K562 (cell line): ENCODE measurements around the gene DNAJC12. TPM values are rescaled to one million over a fixed set of nuclear protein-coding genes. Genes with fewer than 3 reads are reported as not detected.

ENCODE experiments used
- BCL6 ChIP-seq: fragments of 250-450 bp; sonication (Bioruptor Pico); IDR thresholded peaks from 2 replicates; pipeline ENCODE4 v1.4.0; 2020
- BHLHE40 ChIP-seq: IDR thresholded peaks from 2 replicates; pipeline ENCODE4 v1.6.1; 2011; ENCODE audit warnings: low read length, improper control_type of control experiment
- CBX3 ChIP-seq, 2 experiments: IDR thresholded peaks; 1 replicate in 1 of 2; 2 replicates in 1 of 2; pipeline ENCODE4 v1.6.1; 2012; ENCODE audit warnings: inconsistent platforms in 2 of 2, low read length in 2 of 2, borderline replicate concordance in 1 of 2, control low read depth in 1 of 2
- DNMT1 ChIP-seq: fragments of 450-650 bp; IDR thresholded peaks from 2 replicates; pipeline ENCODE4 v1.6.1; 2016; ENCODE audit warnings: antibody characterized with exemption, mild to moderate bottlenecking
- GATA2 ChIP-seq: sonication (generic); formaldehyde crosslinking; IDR thresholded peaks from 2 replicates; pipeline ENCODE4 v1.4.0; 2020; ENCODE audit warnings: mild to moderate bottlenecking, missing genetic modification reagents
- NBN ChIP-seq: fragments of 450-650 bp; IDR thresholded peaks from 2 replicates; pipeline ENCODE4 v1.6.1; 2016; ENCODE audit warnings: low read depth, mild to moderate bottlenecking
- STAG1 ChIP-seq: sonication (generic); formaldehyde crosslinking; IDR thresholded peaks from 2 replicates; pipeline ENCODE4 v1.5.0; 2020; ENCODE audit warnings: missing genetic modification reagents, borderline replicate concordance
- ZFP36 ChIP-seq: fragments of 150-350 bp; IDR thresholded peaks from 2 replicates; pipeline ENCODE4 v1.6.1; 2018; ENCODE audit warnings: low read length, low read depth; ENCODE audit not compliant: partially characterized antibody
- ZKSCAN1 ChIP-seq: fragments of 150-350 bp; IDR thresholded peaks from 2 replicates; pipeline ENCODE4 v1.6.1; 2016; ENCODE audit warnings: low read depth, low read length
- ZNF12 ChIP-seq: sonication (generic); formaldehyde crosslinking; IDR thresholded peaks from 2 replicates; pipeline ENCODE4 v1.4.0; 2020; ENCODE audit warnings: mild to moderate bottlenecking, missing genetic modification reagents
- ZNF77 ChIP-seq: fragments of 250-450 bp; sonication (Bioruptor Pico); IDR thresholded peaks from 2 replicates; pipeline ENCODE4 v1.5.0; 2020
- polyA plus RNA-seq, 8 experiments: library from polyadenylated mRNA; depleted of rRNA in 4 of 8; stranded (reverse) in 5 of 8; unstranded in 3 of 8; fragments of >200 nt; fragmentation: Nextera tagmentation in 2 of 8; fragmentation: Illumina TruSeq in 1 of 8; extraction: Ambion mirVana in 2 of 8; extraction: Trizol in 1 of 8; gene quantifications; 2 replicates each; pipeline versions ENCODE4 v1.2.1 to v1.2.3, GENCODE V29; 2011 to 2014; ENCODE audit warnings: inconsistent platforms in 1 of 8, missing spikeins in 1 of 8
- total RNA-seq, 7 experiments: library from RNA; depleted of rRNA in 6 of 7; stranded (reverse); fragments of >200 nt in 6 of 7; fragmentation: Illumina TruSeq in 2 of 7; extraction: Trizol in 2 of 7; gene quantifications; 2 replicates each; pipeline versions ENCODE4 v1.2.1 to v1.2.3, GENCODE V29; 2011 to 2021; ENCODE audit warnings: low replicate concordance in 1 of 7
- TF ChIP-seq, protein P1 (sequence below): sonication (generic); formaldehyde crosslinking; IDR thresholded peaks from 2 replicates; pipeline ENCODE4 v1.8.1; 2022; ENCODE audit warnings: missing genetic modification reagents
- TF ChIP-seq, protein P2 (sequence below): IDR thresholded peaks from 3 replicates; pipeline ENCODE4 v1.6.1; 2011; ENCODE audit warnings: borderline replicate concordance, mild to moderate bottlenecking, moderate library complexity; ENCODE audit not compliant: insufficient read length; ENCODE audit errors: extremely low read depth
- TF ChIP-seq, protein P3 (sequence below): sonication (generic); formaldehyde crosslinking; IDR thresholded peaks from 2 replicates; pipeline ENCODE4 v1.8.0; 2022; ENCODE audit warnings: mild to moderate bottlenecking, missing genetic modification reagents, borderline replicate concordance
- TF ChIP-seq, protein P4 (sequence below): fragments of 450-650 bp; IDR thresholded peaks from 2 replicates; pipeline ENCODE4 v1.7.0; 2016; ENCODE audit warnings: borderline replicate concordance
- TF ChIP-seq, protein P5 (sequence below), 2 experiments: fragments of 450-650 bp in 1 of 2; IDR thresholded peaks; 2 replicates each; pipeline ENCODE4 v1.6.1; 2011 to 2017; ENCODE audit warnings: low read depth in 2 of 2, antibody characterized with exemption in 1 of 2, borderline replicate concordance in 1 of 2, low read length in 1 of 2, mild to moderate bottlenecking in 1 of 2, mixed read lengths in 1 of 2; ENCODE audit not compliant: control insufficient read depth in 1 of 2

Gene DNAJC12
- total and polyA plus RNA-seq, 9 of the 15 experiments (the other 6 are each of a cell fraction or from before 2014, with no cell fraction given): 7.4 to 95.9 (median 68.5) TPM

DNA sequence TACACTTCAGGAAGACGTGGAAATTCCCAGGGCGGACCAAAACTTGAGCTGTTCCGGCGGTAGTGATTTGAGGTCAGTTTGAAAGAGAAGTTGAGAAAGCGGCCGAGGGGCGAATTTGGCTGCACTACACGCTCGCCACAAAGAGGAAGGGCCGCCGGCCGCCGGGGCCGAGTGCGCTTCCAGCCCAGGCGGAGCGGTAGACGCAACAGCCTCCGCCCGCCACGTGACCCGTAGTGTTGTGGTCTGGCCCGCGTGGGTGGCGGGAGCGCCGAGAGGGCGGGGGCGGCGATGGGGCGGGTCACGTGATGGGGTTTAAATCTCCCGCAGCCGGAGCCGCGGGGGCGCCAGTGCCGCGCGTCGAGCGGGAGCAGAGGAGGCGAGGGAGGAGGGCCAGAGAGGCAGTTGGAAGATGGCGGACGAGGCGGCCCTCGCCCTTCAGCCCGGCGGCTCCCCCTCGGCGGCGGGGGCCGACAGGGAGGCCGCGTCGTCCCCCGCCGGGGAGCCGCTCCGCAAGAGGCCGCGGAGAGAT is 46.4 kb upstream of the DNAJC12 start, which contains the start of gene SIRT1 (continued):
- TF ChIP-seq, protein P1, sequence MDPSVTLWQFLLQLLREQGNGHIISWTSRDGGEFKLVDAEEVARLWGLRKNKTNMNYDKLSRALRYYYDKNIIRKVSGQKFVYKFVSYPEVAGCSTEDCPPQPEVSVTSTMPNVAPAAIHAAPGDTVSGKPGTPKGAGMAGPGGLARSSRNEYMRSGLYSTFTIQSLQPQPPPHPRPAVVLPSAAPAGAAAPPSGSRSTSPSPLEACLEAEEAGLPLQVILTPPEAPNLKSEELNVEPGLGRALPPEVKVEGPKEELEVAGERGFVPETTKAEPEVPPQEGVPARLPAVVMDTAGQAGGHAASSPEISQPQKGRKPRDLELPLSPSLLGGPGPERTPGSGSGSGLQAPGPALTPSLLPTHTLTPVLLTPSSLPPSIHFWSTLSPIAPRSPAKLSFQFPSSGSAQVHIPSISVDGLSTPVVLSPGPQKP (CRISPR knock-in tag): no peak
- peak in 1 of 2 experiments; percentile 78; a peak in 1 of 3 replicates for TF ChIP-seq CBX3 (IDR thresholded peaks at IDR 0.05; ENCODE audit: borderline replicate concordance in 1 of 2, low read length in 2 of 2)
- TF ChIP-seq, protein P2, sequence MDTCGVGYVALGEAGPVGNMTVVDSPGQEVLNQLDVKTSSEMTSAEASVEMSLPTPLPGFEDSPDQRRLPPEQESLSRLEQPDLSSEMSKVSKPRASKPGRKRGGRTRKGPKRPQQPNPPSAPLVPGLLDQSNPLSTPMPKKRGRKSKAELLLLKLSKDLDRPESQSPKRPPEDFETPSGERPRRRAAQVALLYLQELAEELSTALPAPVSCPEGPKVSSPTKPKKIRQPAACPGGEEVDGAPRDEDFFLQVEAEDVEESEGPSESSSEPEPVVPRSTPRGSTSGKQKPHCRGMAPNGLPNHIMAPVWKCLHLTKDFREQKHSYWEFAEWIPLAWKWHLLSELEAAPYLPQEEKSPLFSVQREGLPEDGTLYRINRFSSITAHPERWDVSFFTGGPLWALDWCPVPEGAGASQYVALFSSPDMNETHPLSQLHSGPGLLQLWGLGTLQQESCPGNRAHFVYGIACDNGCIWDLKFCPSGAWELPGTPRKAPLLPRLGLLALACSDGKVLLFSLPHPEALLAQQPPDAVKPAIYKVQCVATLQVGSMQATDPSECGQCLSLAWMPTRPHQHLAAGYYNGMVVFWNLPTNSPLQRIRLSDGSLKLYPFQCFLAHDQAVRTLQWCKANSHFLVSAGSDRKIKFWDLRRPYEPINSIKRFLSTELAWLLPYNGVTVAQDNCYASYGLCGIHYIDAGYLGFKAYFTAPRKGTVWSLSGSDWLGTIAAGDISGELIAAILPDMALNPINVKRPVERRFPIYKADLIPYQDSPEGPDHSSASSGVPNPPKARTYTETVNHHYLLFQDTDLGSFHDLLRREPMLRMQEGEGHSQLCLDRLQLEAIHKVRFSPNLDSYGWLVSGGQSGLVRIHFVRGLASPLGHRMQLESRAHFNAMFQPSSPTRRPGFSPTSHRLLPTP: peak; percentile 16
- TF ChIP-seq STAG1 (CRISPR knock-in tag): no peak
- TF ChIP-seq DNMT1: no peak
- no peak for TF ChIP-seq ZNF12 (CRISPR knock-in tag)
- TF ChIP-seq BHLHE40: peak; percentile 99
- TF ChIP-seq, protein P3, sequence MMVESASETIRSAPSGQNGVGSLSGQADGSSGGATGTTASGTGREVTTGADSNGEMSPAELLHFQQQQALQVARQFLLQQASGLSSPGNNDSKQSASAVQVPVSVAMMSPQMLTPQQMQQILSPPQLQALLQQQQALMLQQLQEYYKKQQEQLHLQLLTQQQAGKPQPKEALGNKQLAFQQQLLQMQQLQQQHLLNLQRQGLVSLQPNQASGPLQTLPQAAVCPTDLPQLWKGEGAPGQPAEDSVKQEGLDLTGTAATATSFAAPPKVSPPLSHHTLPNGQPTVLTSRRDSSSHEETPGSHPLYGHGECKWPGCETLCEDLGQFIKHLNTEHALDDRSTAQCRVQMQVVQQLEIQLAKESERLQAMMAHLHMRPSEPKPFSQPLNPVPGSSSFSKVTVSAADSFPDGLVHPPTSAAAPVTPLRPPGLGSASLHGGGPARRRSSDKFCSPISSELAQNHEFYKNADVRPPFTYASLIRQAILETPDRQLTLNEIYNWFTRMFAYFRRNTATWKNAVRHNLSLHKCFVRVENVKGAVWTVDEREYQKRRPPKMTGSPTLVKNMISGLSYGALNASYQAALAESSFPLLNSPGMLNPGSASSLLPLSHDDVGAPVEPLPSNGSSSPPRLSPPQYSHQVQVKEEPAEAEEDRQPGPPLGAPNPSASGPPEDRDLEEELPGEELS (CRISPR knock-in tag): peak; percentile 83; the same call in 1 of the 2 replicates
- TF ChIP-seq ZKSCAN1: peak; percentile 69
- no peak for TF ChIP-seq GATA2
- TF ChIP-seq, protein P4, sequence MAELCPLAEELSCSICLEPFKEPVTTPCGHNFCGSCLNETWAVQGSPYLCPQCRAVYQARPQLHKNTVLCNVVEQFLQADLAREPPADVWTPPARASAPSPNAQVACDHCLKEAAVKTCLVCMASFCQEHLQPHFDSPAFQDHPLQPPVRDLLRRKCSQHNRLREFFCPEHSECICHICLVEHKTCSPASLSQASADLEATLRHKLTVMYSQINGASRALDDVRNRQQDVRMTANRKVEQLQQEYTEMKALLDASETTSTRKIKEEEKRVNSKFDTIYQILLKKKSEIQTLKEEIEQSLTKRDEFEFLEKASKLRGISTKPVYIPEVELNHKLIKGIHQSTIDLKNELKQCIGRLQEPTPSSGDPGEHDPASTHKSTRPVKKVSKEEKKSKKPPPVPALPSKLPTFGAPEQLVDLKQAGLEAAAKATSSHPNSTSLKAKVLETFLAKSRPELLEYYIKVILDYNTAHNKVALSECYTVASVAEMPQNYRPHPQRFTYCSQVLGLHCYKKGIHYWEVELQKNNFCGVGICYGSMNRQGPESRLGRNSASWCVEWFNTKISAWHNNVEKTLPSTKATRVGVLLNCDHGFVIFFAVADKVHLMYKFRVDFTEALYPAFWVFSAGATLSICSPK: no peak
- no peak for TF ChIP-seq ZNF77 (CRISPR knock-in tag)
- no peak for TF ChIP-seq ZFP36
- peak; percentile 83 for TF ChIP-seq NBN
- TF ChIP-seq, protein P5, sequence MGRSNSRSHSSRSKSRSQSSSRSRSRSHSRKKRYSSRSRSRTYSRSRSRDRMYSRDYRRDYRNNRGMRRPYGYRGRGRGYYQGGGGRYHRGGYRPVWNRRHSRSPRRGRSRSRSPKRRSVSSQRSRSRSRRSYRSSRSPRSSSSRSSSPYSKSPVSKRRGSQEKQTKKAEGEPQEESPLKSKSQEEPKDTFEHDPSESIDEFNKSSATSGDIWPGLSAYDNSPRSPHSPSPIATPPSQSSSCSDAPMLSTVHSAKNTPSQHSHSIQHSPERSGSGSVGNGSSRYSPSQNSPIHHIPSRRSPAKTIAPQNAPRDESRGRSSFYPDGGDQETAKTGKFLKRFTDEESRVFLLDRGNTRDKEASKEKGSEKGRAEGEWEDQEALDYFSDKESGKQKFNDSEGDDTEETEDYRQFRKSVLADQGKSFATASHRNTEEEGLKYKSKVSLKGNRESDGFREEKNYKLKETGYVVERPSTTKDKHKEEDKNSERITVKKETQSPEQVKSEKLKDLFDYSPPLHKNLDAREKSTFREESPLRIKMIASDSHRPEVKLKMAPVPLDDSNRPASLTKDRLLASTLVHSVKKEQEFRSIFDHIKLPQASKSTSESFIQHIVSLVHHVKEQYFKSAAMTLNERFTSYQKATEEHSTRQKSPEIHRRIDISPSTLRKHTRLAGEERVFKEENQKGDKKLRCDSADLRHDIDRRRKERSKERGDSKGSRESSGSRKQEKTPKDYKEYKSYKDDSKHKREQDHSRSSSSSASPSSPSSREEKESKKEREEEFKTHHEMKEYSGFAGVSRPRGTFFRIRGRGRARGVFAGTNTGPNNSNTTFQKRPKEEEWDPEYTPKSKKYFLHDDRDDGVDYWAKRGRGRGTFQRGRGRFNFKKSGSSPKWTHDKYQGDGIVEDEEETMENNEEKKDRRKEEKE (IDR thresholded peaks at IDR 0.05; ENCODE audit: borderline replicate concordance in 1 of 2, control insufficient read depth in 1 of 2, low read depth in 2 of 2, low read length in 1 of 2): 0 out of 4 replicates have a peak, but pooled peaks of 1 of the 2 experiments have one; percentile 62
- no peak for TF ChIP-seq BCL6 (CRISPR knock-in tag)
